SK-N-SH (cell line): ENCODE measurements around the gene HECTD4.

ENCODE experiments used
- EP300 ChIP-seq, 2 experiments: IDR thresholded peaks; 2 replicates each; pipeline versions ENCODE4 v1.4.0 to v1.6.1; 2012; ENCODE audit warnings: borderline replicate concordance in 1 of 2, low read depth in 1 of 2, low read length in 1 of 2
- EZH2phosphoT487 ChIP-seq: fragments of 200-600 bp; sonication (generic); IDR thresholded peaks from 2 replicates; pipeline ENCODE4 v1.6.1; 2017; ENCODE audit warnings: low read depth, mixed run types, mild to moderate bottlenecking, antibody characterized with exemption, moderate library complexity, borderline replicate concordance
- GABPA ChIP-seq: IDR thresholded peaks from 2 replicates; pipeline ENCODE4 v1.4.0; 2012; ENCODE audit warnings: low read depth, mild to moderate bottlenecking
- GATA2 ChIP-seq: sonication (generic); formaldehyde crosslinking; IDR thresholded peaks from 2 replicates; pipeline ENCODE4 v1.5.0; 2020; ENCODE audit warnings: mild to moderate bottlenecking, missing genetic modification reagents
- MEF2A ChIP-seq: IDR thresholded peaks from 2 replicates; pipeline ENCODE4 v1.4.0; 2012; ENCODE audit warnings: low read depth, borderline replicate concordance
- NFIC ChIP-seq: IDR thresholded peaks from 2 replicates; pipeline ENCODE4 v1.4.0; 2012; ENCODE audit warnings: borderline replicate concordance
- POLR2AphosphoS5 ChIP-seq: IDR thresholded peaks from 2 replicates; pipeline ENCODE4 v1.6.1; 2012; ENCODE audit warnings: low read depth, low read length
- RAD21 ChIP-seq: IDR thresholded peaks from 2 replicates; pipeline ENCODE4 v1.6.1; 2012; ENCODE audit warnings: mild to moderate bottlenecking, low read length
- RFX5 ChIP-seq: IDR thresholded peaks from 2 replicates; pipeline ENCODE4 v1.6.1; 2012; ENCODE audit warnings: mild to moderate bottlenecking, improper control_type of control experiment, low read length
- SMC3 ChIP-seq: IDR thresholded peaks from 2 replicates; pipeline ENCODE4 v1.6.1; 2012; ENCODE audit warnings: low read depth, low read length, improper control_type of control experiment
- TF ChIP-seq, protein P1 (sequence below): fragments of 200-600 bp; sonication (generic); IDR thresholded peaks from 2 replicates; pipeline ENCODE4 v1.6.1; 2017; ENCODE audit warnings: antibody characterized with exemption, mild to moderate bottlenecking, moderate library complexity
- TF ChIP-seq, protein P2 (sequence below): IDR thresholded peaks from 2 replicates; pipeline ENCODE4 v1.4.0; 2012; ENCODE audit warnings: low read depth

GRCh38 chr12:112170376-112170775 lies 211.9 kb downstream of the HECTD4 start:
- TF ChIP-seq POLR2AphosphoS5 (no peak), EP300 (IDR thresholded peaks at IDR 0.05; ENCODE audit: borderline replicate concordance in 1 of 2, low read depth in 1 of 2, low read length in 1 of 2) (no peak), GABPA (no peak), SMC3 (no peak), EZH2phosphoT487 (no peak), RFX5 (no peak), MEF2A (no peak), NFIC (no peak), GATA2 (CRISPR knock-in tag) (no peak), RAD21 (no peak)
- TF ChIP-seq, protein P1, sequence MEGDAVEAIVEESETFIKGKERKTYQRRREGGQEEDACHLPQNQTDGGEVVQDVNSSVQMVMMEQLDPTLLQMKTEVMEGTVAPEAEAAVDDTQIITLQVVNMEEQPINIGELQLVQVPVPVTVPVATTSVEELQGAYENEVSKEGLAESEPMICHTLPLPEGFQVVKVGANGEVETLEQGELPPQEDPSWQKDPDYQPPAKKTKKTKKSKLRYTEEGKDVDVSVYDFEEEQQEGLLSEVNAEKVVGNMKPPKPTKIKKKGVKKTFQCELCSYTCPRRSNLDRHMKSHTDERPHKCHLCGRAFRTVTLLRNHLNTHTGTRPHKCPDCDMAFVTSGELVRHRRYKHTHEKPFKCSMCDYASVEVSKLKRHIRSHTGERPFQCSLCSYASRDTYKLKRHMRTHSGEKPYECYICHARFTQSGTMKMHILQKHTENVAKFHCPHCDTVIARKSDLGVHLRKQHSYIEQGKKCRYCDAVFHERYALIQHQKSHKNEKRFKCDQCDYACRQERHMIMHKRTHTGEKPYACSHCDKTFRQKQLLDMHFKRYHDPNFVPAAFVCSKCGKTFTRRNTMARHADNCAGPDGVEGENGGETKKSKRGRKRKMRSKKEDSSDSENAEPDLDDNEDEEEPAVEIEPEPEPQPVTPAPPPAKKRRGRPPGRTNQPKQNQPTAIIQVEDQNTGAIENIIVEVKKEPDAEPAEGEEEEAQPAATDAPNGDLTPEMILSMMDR, result peak; percentile 49
- TF ChIP-seq, protein P2, sequence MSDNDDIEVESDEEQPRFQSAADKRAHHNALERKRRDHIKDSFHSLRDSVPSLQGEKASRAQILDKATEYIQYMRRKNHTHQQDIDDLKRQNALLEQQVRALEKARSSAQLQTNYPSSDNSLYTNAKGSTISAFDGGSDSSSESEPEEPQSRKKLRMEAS, result no peak
